NCI-H2196 treated with DMSO at 0.1 percent for 48 hours (cell line): Measurements from ENCODE around the gene TMC5.
A peak's percentile ranks its signal among the peaks of the same experiment; 100 is the strongest.
"Not testable (repeated sequence)": the region's sequence is repeated elsewhere in the genome, so short reads cannot be mapped to it uniquely, and the experiment has no call there.

Experiments
- DNase-seq: peaks from one replicate; lab custom pipeline; 2025; ENCODE audit not compliant: unreplicated experiment; lab: John Stamatoyannopoulos, UW

TMC5 gene

DNA sequence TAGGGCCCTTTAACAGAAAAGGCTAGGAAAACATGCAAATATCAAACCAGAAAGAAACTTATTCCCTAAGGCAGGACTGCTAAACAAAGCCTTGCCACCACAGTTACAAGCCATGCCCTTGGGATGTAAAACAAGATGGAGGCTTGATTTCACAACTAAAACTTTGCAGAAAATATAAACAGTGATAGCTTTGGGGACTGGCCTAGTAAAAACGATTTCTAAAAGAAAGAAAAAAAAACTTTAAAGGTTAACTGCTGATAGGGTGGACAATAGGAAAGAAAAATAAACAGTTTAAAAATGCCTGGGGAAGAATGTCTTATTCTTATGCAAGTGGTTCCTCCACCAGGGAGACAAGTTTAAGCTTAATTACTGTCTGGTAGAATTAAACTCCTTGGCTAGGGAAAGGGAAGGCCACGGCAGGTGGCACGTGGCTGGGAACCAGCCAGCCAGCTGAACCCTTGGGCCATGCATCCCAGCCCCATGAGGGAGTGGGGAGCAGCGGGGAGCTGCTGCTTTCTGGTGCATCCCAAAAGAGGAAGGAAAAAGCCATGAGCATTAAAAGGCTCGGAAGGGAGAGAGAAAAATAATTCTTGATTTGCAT is 10.7 kb upstream of the TMC5 start:
- no peak for DNase-seq

DNA sequence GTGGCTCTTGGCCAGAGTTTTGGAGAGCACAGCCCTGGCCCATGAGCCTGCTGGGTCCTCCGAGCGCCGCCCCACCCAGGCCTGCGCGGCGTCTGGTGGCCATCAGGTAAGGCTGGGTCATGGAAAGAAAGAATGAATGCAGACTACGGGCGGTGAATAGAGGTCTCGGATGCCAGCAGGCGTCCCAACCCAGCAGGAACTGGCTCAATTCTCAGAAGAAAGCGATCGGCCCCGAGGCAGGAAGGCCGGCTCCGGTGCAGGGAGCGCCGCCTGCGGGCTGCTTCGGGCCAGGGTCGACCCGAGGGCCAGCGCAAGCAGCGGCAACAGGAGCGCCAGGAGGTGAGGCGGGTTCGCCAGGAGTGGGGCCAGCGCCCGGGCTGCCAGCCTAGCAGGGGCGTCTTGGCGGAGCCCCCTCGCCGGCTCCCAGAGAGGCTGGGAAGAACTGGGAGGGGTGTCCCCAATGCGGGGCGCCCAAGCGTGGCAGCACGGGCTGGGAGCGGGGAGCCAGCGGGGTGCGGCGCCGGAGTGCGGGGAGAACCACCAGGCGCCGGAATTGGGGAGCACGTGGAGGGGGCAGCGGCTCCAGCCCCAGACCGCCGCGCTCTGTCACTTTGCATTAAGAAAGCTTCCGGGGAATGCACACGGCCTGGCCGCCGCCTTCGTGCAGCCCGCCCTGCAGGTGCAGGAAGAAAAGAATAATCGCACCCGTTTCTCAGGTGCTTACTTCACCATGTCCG is 7.1 kb upstream of the TMC5 start:
- peak; percentile 22 for DNase-seq

DNA sequence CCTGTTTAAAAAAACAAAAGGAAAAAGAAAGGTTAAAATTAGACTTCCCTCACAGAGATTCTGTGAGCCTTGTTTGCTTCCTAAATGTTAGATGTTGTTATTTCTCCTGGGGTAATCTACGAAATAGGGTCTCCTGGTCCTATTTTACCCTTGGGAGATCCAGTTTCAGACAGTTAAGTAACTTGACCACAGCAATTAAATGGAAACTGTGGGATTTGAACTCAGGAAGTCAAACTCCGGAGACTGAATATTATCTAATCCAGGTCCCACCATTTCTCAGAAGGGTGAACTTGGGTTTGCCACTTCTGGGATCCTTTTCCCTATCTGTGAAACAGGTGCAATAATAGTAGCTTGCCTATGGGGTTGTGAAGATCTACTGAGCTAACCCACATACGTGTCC is 6.4 kb upstream of the TMC5 start:
- no peak for DNase-seq

DNA sequence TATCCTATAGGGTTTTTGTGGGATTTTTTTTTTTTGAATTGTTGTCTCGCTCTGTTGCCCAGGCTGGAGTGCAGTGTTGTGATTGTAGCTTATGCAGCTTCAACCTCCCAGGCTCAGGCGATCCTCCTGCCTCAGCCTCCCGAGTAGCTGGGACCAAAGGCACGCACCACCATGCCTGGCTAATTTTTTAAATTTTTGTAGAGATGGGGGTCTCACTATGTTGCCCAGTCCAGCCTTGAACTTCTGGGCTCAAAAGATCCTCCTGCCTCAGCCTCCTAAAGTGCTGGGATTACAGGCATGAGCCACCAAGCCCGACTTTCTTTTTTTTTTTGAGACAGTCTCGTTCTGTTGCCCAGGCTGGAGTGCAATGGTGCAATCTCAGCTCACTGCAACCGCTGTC is 5.6 kb upstream of the TMC5 start:
- DNase-seq, result not testable (repeated sequence)

DNA sequence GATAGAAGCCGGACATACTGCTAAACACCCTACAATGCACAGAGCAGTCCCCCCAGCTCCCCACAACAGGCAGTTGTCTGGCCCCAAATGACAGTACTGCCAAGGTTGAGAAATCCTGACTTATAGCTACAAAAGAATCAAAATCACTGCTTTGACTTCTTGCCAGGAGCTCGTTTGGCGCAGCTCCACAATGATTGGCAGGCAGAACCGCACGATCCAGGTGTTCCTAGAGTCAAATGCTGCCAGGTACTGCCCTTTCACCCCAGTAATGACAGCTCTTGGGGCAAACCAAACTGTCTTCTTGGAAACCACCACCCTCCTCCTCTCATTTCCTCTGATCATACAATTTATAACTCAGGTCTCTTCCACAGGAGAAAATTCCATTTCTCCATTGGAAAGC is 2.2 kb upstream of the TMC5 start:
- DNase-seq, result no peak

DNA sequence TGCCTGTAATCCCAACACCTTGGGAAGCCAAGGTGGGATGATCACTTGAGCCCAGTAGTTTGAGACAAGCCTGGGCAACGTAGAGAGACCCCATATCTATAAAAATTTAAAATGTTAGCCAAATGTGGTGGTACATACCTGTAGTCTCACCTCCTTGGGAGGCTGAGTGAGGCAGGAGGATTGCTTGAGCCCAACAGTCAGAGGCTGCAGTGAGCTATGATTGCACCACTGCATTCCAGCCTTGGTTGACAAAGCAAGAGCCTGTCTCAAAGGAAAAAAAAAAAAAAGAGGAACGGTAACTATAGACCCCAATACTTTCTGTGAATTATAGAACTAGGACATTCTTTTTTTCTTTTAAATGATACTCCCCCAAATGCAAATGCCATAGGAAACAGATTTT is 1.8 kb upstream of the TMC5 start:
- no peak for DNase-seq

DNA sequence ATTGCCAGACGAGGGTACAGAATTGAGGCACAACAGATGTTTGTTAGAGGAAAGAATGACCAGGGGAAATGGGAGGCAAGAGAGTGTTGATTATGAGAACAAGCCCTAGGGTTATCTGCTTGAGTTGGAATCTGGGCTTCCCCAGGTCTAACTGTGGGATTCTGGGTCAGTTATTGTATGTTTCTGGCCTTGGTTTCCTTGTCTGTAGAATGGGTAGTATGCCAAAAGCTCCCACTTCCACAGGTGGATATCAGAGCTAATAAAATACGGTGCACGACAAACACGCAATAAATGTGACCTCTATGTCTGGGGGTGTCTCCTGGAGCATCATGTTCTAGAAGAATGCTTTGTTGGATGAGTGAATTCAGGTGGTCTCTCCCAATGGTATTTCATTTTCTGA is 517 bp downstream of the TMC5 start:
- DNase-seq, result no peak

DNA sequence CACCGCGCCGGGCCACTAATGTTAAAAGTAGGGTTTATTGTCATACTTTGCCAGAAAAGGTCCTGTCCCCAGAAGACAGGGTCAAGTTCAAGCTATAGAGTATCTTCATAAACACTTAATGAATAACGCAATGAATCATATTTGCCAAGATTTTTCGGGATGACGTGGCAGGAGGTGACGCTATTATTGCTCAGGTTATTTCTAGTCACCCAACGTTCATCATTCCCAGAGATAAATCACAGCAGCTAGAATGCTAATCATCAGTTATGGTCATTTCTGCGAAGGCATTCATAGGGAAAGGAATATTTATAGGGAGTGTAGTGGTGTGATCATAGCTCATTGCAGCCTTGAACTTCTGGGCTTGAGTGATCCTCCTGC is 2.0 kb downstream of the TMC5 start:
- no peak for DNase-seq

DNA sequence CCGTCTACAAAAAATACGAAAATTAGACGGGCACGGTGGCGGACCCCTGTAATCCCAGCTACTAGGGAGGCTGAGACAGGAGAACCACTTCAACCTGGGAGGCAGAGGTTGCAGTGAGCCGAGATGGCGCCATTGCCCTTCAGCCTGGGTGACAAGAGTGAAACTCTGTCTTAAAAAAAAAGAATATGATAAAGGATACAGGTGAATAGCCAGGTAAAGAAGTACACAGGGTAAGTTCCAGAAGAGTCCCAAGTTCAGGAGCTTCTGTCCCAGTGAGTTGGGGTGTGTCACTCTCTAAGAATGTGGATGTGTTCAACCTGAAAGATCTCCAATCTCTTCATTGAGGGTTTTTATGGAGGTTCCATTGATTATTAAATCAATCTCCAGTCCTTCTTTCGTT is 6.8 kb downstream of the TMC5 start:
- DNase-seq, result no peak

DNA sequence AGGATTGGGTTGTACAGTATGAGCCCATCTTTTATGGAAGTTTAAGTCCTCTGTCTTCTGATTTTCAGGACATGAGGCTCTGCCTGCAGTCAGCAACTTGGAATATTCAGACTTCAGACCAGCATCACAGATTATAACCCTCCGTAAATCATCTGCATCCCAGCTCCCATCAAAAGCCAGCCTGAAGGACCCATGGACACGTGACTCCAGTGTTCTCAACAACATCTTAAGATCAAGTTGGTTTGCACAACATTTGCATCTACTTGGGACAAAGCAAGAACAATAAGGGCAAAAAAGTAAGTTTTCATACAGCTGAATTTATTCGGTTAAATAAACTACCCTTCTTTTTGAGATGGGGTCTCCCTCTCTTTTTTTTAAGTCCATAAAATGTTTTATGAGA is 12.7 kb downstream of the TMC5 start:
- DNase-seq, result no peak

DNA sequence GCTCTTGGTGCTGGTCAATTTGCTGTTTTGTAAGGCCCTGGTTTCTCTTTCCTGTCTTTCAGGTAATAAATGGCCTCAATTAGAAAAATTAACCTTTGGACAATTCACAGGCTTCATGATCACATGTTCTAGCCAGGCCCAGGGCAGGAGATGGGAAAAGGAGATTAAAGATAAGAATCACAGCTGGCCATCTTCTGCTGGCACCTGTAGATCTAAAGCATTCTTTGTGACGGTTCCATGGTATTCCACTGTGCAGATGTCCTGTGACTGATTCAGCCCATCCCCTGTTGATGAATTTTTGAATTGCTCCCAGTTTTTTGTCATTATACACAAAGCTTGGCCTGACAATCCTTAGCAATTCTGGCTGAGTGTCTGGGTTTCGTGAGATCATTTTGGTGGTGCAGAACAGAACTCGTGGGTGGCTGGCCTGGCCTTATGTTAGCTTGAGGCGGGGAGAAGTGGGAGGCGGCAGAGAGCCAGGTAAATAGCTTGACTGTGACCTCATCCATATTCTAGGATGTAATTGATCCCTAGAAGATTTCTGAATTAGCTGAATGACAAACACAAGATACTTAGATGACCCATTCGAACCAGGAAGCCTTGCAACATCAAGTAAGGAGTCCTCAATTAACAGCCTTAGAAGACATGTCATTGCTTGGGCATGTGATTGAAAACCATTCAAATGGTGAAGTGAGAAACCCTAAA is 14.1 kb downstream of the TMC5 start:
- DNase-seq, result no peak

DNA sequence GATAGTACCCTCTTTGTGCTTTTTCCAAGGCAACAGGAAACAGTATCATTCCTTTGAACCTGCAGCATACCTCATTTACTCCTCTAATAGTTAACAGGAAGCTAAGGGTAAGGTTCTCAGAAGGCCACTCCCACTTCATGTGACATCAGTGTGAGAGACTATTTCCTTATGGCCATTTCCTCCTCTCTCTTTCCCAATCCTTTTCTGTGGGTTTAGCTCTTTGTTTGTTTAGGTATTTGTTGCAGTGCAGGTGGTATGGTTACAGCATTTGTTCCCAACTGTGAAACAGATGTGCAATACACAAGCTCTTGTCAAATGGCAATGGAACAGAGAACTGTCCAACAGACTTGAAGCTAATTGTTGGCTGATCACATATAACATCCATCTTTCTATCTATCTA is 14.7 kb downstream of the TMC5 start:
- DNase-seq, result peak; percentile 90

DNA sequence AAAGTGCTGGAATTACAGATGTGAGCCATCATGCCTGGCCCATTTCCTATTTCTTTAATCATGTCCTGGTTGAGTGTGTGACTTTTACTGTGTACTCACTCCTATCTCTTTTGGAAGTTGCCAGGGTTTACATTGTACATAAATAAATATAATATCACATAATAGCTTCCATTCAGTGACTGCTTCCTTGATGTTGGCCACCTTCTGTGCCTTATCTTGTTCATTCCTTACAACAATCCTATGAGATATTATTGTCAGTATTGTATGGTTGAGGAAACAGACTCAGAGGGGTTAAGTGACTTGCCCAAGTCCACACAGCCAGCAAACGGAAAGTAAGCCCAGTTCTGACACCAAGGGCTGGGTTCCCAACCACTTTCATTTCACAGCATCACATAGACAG is 16.9 kb downstream of the TMC5 start:
- no peak for DNase-seq

DNA sequence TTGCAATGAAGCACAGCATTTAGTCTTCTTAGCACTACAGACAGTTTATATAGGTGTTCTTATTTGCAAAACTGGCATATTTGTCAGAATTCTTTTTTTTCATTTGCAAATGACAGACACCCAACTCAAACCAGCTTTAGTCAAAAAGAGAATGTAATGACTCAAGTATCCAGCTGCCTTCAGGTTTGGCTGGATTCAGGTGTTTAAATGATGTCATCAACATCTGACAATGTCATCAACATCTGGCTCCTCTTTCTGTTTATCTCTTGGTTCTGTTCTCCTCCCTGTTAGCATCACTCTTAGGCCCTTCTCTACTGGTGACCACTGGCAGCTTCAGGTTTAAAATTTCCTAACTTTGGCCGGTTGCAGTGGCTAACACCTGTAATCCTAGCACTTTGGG is 18.9 kb downstream of the TMC5 start:
- DNase-seq, result no peak

DNA sequence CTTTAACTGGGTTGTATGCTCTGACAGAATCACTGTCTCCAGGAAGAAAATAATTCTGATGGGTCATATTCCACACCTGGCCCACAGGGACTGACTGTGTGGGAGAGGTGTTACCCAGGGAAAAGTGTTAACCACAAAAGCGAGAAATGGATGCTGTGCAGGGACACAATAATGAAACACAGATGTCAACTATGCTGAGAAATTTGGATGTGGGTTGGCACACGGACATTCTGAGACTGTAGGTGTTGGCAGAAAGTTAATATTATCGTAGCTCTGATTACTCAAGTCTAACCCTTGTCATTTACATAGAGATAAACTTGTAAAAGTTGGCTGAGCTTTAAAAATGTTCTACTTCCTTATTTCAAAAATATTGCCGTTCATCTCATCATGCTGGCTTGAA is 19.6 kb downstream of the TMC5 start:
- no peak for DNase-seq

DNA sequence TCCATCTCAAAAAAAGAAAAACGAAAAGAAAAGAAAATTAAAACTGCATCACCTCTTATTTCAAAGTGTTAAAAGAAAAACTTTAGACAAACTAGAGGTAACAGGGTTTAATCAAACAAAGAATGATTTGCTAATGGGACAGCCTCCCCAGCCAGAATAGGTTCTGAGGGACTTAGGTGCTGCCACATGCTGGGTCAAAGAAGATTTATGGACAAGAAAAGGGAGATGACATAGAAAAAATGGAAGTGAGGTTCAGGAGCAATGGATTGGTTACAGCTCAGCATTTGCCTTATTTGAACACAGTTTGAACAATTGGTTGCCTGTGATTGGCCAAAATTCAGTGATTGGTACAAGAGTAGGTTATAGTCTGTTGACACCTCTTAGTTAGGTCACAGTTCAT is 21.1 kb downstream of the TMC5 start:
- no peak for DNase-seq

DNA sequence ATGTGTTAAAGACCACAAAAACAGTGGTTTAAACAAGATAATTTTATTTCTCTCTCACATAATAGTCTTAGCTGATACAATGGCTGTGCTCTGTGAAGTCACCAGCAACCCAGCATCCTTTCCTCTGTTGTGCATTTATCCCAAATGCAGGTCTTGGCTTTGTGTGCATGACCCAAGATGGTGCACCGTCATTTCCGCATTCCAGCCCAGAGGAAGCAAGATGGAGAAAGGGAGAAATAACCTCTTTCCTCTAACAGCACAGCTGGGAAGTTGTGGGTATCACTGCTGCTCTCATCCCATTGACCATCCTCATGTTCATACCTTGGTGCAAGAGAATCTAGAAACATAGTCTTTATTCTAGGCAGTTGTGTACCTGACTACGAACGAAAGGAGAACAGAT is 21.8 kb downstream of the TMC5 start:
- no peak for DNase-seq

DNA sequence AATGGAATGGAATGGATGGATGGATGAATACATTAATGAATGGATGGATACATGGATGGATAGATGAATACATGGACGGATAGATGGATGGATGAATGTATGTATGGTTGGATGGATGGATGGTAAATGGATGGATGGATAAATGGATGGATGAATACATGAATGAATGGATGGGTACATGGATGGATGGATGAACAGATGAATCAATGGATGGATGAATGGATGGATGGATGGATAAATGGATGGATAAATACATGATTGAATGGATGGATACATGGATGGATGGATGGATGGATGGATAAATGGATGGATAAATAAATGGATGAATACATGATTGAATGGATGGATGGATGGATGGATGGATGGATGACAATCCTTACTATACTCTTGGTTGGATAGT is 26.0 kb downstream of the TMC5 start:
- no peak for DNase-seq

DNA sequence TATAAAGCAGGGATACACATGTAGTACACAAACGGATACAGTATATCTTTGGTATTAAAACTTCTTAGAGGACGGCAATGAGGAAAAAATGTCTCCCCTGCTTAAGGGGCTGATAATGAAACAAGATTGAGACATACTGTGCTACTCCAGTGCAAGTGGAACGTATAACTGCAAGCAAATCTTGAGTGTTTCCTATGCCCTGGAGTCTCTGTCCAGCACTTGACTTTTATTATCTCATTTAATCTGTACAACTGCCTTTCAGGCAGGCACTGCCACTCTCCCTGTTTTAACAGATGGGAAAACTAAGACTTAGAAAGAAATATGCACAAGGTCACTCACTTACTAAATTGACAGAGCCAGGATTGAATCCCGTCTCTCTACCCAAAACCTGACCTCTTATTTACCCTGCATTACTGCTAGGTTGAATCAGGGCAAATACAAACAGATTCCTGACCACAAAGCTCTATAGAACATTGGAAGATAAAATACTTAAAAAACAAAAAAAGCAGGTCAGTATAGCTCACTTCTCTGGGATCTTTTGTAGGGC is 28.7 kb downstream of the TMC5 start:
- DNase-seq, result no peak

DNA sequence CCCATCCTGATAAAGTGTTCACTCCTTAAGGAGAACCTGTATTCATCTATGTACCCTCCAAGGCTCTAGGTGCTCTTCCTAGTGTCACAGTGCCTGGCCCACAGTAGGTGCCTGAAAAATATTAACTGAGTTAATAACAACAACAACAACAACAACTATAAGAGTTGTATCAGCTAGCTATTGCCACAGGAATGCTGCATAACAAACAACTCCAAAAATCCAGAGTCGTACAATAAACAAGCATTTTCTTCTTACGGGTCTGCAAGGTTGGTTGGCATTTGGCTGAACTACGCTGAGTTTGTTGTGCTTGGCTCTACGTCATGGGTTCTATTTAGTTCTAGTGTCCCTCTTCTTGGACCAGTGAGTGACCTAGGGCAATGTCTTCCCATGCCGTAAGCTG is 29.2 kb downstream of the TMC5 start:
- DNase-seq, result no peak

DNA sequence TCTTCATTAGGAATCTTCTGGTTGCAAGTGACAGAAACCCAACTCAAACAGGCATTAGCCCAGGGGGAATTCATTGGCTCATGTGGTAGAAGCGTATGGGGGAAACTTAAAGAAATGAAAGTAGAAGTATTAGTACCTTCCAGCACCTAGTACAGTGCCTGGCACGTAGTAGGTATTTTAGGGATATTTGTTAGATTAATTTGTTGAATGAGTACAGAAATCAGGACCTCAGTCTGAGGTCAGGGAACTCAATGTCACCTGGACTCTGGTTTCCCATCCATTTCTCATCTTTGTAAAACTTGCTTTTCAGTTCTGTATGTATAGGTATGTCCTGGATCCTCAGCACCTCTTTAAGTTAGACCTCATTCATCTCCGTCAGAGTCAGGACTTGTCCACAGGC is 32.5 kb downstream of the TMC5 start:
- DNase-seq, result no peak

DNA sequence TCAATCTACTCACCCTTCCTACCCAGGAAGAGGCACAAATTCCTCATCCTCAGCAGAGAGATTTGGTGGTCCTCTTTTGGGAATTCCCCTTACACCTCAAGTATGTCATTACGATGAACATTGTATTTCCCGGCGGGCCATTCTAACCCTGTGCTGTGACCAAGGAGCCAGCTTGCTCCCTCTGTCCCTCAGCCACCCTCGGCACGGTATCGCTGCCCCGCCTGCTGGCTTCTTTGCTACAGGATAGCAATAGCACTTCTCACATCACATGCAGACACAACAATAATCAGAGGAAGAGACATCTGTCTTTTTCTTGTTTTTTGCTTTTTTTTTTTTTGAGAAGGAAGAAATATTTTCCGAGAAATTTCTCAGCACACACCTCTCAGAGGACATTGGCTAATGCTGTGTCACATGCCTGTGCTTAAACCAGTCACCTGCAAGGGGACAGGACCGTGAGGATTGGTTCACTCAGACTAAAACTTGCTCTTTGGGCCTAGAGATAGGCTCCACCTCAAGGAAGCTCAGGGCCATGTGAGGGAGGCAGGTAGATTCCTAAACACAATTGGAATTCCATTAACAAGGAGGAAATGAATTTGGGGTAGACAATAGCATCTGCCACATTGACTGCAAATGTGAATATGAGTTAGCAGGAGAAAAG is 41.2 kb downstream of the TMC5 start:
- DNase-seq, result no peak
